ENCODE results near the gene MEG3.

Gene MEG3

GRCh38 chr14:100867631-100868315, 41.9 kb downstream of the MEG3 start:
- Histone ChIP-seq H3K36me3 (ENCODE audit: insufficient read depth) (no peaks in the 10 kb centered on the region), H3K4me2 (no peak overlapping the region), H2AFZ (ENCODE audit: low read depth) (no peak overlapping the region), H3K27ac (no peak overlapping the region), H3K27me3 (ENCODE audit: insufficient read depth, low read depth) (peaks cover 24% of the 10 kb centered on the region; the same call in 1 of the 2 replicates), H3K4me3 (IDR thresholded peaks at IDR 0.05; ENCODE audit: insufficient read depth, low read depth, low read length) (no peak overlapping the region), H3K4me1 (ENCODE audit: low read depth, poor library complexity, severe bottlenecking) (no peaks in the 10 kb centered on the region), H4K20me1 (ENCODE audit: insufficient read depth) (no peaks in the 10 kb centered on the region), H3K79me2 (ENCODE audit: insufficient read depth, low read depth) (no peaks in the 10 kb centered on the region), H3K9ac (no peak overlapping the region)
- no peak for TF ChIP-seq CTCF (conservative IDR thresholded peaks at IDR 0.05; ENCODE audit: low read depth, low read length)

- no peaks in the 10 kb centered on the region for H3K36me3 ChIP-seq (ENCODE audit: insufficient read depth)
- no peak overlapping the region for H3K27ac ChIP-seq
- TF ChIP-seq CTCF (conservative IDR thresholded peaks at IDR 0.05; ENCODE audit: low read depth, low read length), result no peak
- H3K4me1 ChIP-seq (ENCODE audit: low read depth, poor library complexity, severe bottlenecking), result no peaks in the 10 kb centered on the region
- no peak overlapping the region for H3K9ac ChIP-seq
- no peak overlapping the region for H3K4me2 ChIP-seq
- no peaks in the 10 kb centered on the region for H4K20me1 ChIP-seq (ENCODE audit: insufficient read depth)
- no peaks in the 10 kb centered on the region for H3K79me2 ChIP-seq (ENCODE audit: insufficient read depth, low read depth)
- H2AFZ ChIP-seq (ENCODE audit: low read depth), result no peak overlapping the region
- H3K4me3 ChIP-seq (IDR thresholded peaks at IDR 0.05; ENCODE audit: insufficient read depth, low read depth, low read length), result no peak overlapping the region
- peaks cover 14% of the 10 kb centered on the region; the same call in 1 of the 2 replicates for H3K27me3 ChIP-seq (ENCODE audit: insufficient read depth, low read depth)
Observed at GRCh38 chr14:100868621-100869370, 42.9 kb downstream of the MEG3 start.

GRCh38 chr14:100871234-100872186, 45.6 kb downstream of the MEG3 start:
- no peaks in the 10 kb centered on the region for H3K4me1 ChIP-seq (ENCODE audit: low read depth, poor library complexity, severe bottlenecking)
- no peak overlapping the region for H3K27ac ChIP-seq
- H3K79me2 ChIP-seq (ENCODE audit: insufficient read depth, low read depth), result no peaks in the 10 kb centered on the region
- no peak overlapping the region for H3K4me2 ChIP-seq
- TF ChIP-seq CTCF (conservative IDR thresholded peaks at IDR 0.05; ENCODE audit: low read depth, low read length), result no peak
- no peak overlapping the region for H2AFZ ChIP-seq (ENCODE audit: low read depth)
- H3K27me3 ChIP-seq (ENCODE audit: insufficient read depth, low read depth), result no peaks in the 10 kb centered on the region
- H3K9ac ChIP-seq, result no peak overlapping the region
- no peaks in the 10 kb centered on the region for H4K20me1 ChIP-seq (ENCODE audit: insufficient read depth)
- no peak overlapping the region for H3K4me3 ChIP-seq (IDR thresholded peaks at IDR 0.05; ENCODE audit: insufficient read depth, low read depth, low read length)
- no peaks in the 10 kb centered on the region for H3K36me3 ChIP-seq (ENCODE audit: insufficient read depth)

GRCh38 chr14:100872259-100873095, 46.6 kb downstream of the MEG3 start:
- no peak overlapping the region for H3K4me2 ChIP-seq
- H2AFZ ChIP-seq (ENCODE audit: low read depth), result no peak overlapping the region
- H3K79me2 ChIP-seq (ENCODE audit: insufficient read depth, low read depth), result no peaks in the 10 kb centered on the region
- H3K27ac ChIP-seq, result no peak overlapping the region
- H3K9ac ChIP-seq, result no peak overlapping the region
- no peaks in the 10 kb centered on the region for H3K27me3 ChIP-seq (ENCODE audit: insufficient read depth, low read depth)
- no peaks in the 10 kb centered on the region for H3K4me1 ChIP-seq (ENCODE audit: low read depth, poor library complexity, severe bottlenecking)
- no peaks in the 10 kb centered on the region for H4K20me1 ChIP-seq (ENCODE audit: insufficient read depth)
- no peaks in the 10 kb centered on the region for H3K36me3 ChIP-seq (ENCODE audit: insufficient read depth)
- no peak for TF ChIP-seq CTCF (conservative IDR thresholded peaks at IDR 0.05; ENCODE audit: low read depth, low read length)
- H3K4me3 ChIP-seq (IDR thresholded peaks at IDR 0.05; ENCODE audit: insufficient read depth, low read depth, low read length), result no peak overlapping the region
